Cardiac muscle cell (in vitro differentiated cells and primary cell): ENCODE results near the gene KHDC4. TPM values are rescaled to one million over a fixed set of nuclear protein-coding genes. Genes with fewer than 3 reads are reported as not detected.
A peak's percentile ranks its signal among the peaks of the same experiment; 100 is the strongest.

ENCODE experiments used
- DNase-seq, 2 donors: peaks; one replicate each; pipeline versions ENCODE4 v3.0.0 to v3.0.0-alpha.2; 2010 to 2017; ENCODE audit warnings: low read depth in 1 of 2, low spot score in 1 of 2
- H3K27ac ChIP-seq: fragments of 200-600 bp; sonication (generic); 2 replicates; pipeline ENCODE4 v1.5.1; 2016
- H3K27me3 ChIP-seq: fragments of 200-600 bp; sonication (generic); 2 replicates; pipeline ENCODE4 v1.6.0; 2016; ENCODE audit warnings: control low read depth
- H3K36me3 ChIP-seq: fragments of 200-600 bp; sonication (generic); 2 replicates; pipeline ENCODE4 v1.5.1; 2016; ENCODE audit warnings: control low read depth
- H3K4me1 ChIP-seq: fragments of 200-600 bp; sonication (generic); 2 replicates; pipeline ENCODE4 v1.8.1; 2017; ENCODE audit warnings: low read depth, mild to moderate bottlenecking, mixed run types
- H3K4me3 ChIP-seq: fragments of 200-600 bp; sonication (generic); 2 replicates; pipeline ENCODE4 v1.5.1; 2016; ENCODE audit warnings: mild to moderate bottlenecking
- H3K9me3 ChIP-seq: fragments of 200-600 bp; sonication (generic); 2 replicates; pipeline ENCODE4 v1.5.1; 2017; ENCODE audit warnings: low read depth, mild to moderate bottlenecking, control low read depth
- CTCF ChIP-seq: IDR thresholded peaks from 2 replicates; pipeline ENCODE4 v1.5.1; 2012; ENCODE audit warnings: low read depth, mild to moderate bottlenecking, low read length
- polyA plus RNA-seq: library from polyadenylated mRNA; unstranded; fragments of >200 nt; fragmentation: Nextera tagmentation; extraction: Ambion mirVana; gene quantifications from 2 replicates; pipeline ENCODE4 v1.2.1, GENCODE V29; 2016
- total RNA-seq: library from RNA; depleted of rRNA; stranded (reverse); fragments of >200 nt; gene quantifications from 2 replicates; pipeline ENCODE4 v1.2.3, GENCODE V29; 2016

KHDC4 gene
- total and polyA plus RNA-seq, 2 experiments from 2014 or later: 26.6 to 86.4 TPM

- Histone ChIP-seq H3K27ac (peak overlapping the region; percentile 81), H3K9me3 (no peaks in the 10 kb centered on the region), H3K36me3 (peaks cover 26% of the 10 kb centered on the region), H3K27me3 (no peaks in the 10 kb centered on the region), H3K4me3 (no peak overlapping the region), H3K4me1 (peaks cover 14% of the 10 kb centered on the region)
- no peak for TF ChIP-seq CTCF
- no peak for DNase-seq
Observed at GRCh38 chr1:155944444-155944799, 10.2 kb upstream of the KHDC4 start.

GRCh38 chr1:155942578-155943141 lies 8.4 kb upstream of the KHDC4 start:
- DNase-seq: no peak
- peaks cover 18% of the 10 kb centered on the region for H3K4me1 ChIP-seq
- no peak overlapping the region for H3K4me3 ChIP-seq
- peak overlapping the region; percentile 55 for H3K27ac ChIP-seq
- no peak for TF ChIP-seq CTCF
- peaks cover 12% of the 10 kb centered on the region for H3K36me3 ChIP-seq
- H3K27me3 ChIP-seq: no peaks in the 10 kb centered on the region
- H3K9me3 ChIP-seq: no peaks in the 10 kb centered on the region

GRCh38 chr1:155941845-155942531 lies 7.8 kb upstream of the KHDC4 start:
- Histone ChIP-seq H3K4me3 (no peak overlapping the region), H3K4me1 (peaks cover 18% of the 10 kb centered on the region), H3K36me3 (peaks cover 6% of the 10 kb centered on the region), H3K9me3 (no peaks in the 10 kb centered on the region), H3K27me3 (no peaks in the 10 kb centered on the region), H3K27ac (peak overlapping the region; percentile 55)
- DNase-seq: no peak
- no peak for TF ChIP-seq CTCF

GRCh38 chr1:155940993-155941844 lies 7.0 kb upstream of the KHDC4 start, which contains the start of gene RXFP4:
RXFP4 (plus strand) TSS chr1:155941638; CDS start chr1:155941710, 72 bp downstream.
- H3K4me1 ChIP-seq: peaks cover 18% of the 10 kb centered on the region
- no peaks in the 10 kb centered on the region for H3K27me3 ChIP-seq
- DNase-seq: no peak
- peak within 1 kb of the TSS; percentile 75 for H3K27ac ChIP-seq
- H3K36me3 ChIP-seq: no peaks in the 10 kb centered on the region
- no peaks in the 10 kb centered on the region for H3K9me3 ChIP-seq
- H3K4me3 ChIP-seq: no peak within 1 kb of the TSS
- TF ChIP-seq CTCF: no peak

GRCh38 chr1:155940482-155940992 lies 6.3 kb upstream of the KHDC4 start:
- H3K9me3 ChIP-seq: no peaks in the 10 kb centered on the region
- H3K27me3 ChIP-seq: no peaks in the 10 kb centered on the region
- peaks cover 18% of the 10 kb centered on the region for H3K4me1 ChIP-seq
- TF ChIP-seq CTCF: no peak
- peak; percentile 54 to 70 for DNase-seq
- H3K36me3 ChIP-seq: no peaks in the 10 kb centered on the region
- peak overlapping the region; percentile 75 for H3K27ac ChIP-seq
- no peak overlapping the region for H3K4me3 ChIP-seq
